Kidney capillary endothelial cell (primary cell): ENCODE measurements around the gene FOXR1.

Experiments
- DNase-seq: peaks from one replicate; pipeline ENCODE4 v3.0.0-alpha.2; 2018; ENCODE audit warnings: low spot score

FOXR1 gene, protein sequence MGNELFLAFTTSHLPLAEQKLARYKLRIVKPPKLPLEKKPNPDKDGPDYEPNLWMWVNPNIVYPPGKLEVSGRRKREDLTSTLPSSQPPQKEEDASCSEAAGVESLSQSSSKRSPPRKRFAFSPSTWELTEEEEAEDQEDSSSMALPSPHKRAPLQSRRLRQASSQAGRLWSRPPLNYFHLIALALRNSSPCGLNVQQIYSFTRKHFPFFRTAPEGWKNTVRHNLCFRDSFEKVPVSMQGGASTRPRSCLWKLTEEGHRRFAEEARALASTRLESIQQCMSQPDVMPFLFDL

GRCh38 chr11:118971646-118972045, at the start of gene FOXR1:
Gene FOXR1 (plus strand): TSS chr11:118971761. CDS start chr11:118971932, 171 bp downstream.
- DNase-seq, result no peak

GRCh38 chr11:118921929-118922744, 49.4 kb upstream of the FOXR1 start:
- DNase-seq, result no peak

DNA sequence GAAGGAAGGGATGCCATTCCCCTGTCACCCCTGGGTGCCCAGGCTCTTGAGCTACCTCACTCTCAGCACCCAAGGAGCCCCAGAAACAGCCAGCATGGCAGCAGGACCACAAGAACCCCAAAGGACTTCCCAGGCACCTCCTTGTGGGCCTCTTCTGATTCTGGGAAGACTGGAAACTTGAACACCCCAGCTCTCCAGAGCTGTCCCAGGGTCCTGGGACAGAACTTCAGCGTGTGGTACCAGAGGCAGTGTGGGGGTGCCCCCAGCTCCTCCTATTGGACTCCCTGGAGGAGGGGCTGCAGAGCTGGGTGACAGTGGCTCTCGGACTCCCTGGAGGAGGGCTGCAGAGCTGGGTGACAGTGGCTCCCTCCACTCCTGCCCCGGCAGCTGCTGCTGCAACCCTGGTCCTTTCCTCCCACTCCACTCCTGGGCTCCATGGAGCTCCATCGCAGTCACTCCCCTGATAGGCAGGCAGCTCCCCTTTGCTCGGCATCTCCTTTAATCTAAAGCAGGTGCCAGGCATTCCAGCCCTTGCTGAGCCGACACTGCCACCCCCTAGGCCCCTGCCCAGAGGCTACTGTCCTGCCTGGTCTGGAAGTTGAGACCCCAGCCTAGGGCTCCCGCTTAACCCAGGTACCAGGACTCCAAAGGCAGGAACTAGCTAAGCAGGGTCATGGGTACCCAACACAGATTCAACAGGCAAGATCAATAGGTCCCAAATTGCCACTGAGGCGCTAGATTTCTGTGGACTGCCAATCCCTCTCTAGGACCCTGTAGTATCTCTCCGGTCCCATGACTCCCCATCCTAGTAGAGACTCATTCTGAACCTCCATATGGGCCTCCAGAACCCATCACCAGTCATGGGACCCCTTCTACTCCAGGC, 48.6 kb upstream of the FOXR1 start:
- DNase-seq, result no peak

GRCh38 chr11:118923721-118924587, 47.6 kb upstream of the FOXR1 start:
- peak; percentile 43 for DNase-seq

GRCh38 chr11:118924591-118925585, 46.7 kb upstream of the FOXR1 start:
- peak; percentile 48 for DNase-seq

- DNase-seq, result no peak
These were observed 43.9 kb upstream of the FOXR1 start for GRCh38 chr11:118927554-118928100.

DNA sequence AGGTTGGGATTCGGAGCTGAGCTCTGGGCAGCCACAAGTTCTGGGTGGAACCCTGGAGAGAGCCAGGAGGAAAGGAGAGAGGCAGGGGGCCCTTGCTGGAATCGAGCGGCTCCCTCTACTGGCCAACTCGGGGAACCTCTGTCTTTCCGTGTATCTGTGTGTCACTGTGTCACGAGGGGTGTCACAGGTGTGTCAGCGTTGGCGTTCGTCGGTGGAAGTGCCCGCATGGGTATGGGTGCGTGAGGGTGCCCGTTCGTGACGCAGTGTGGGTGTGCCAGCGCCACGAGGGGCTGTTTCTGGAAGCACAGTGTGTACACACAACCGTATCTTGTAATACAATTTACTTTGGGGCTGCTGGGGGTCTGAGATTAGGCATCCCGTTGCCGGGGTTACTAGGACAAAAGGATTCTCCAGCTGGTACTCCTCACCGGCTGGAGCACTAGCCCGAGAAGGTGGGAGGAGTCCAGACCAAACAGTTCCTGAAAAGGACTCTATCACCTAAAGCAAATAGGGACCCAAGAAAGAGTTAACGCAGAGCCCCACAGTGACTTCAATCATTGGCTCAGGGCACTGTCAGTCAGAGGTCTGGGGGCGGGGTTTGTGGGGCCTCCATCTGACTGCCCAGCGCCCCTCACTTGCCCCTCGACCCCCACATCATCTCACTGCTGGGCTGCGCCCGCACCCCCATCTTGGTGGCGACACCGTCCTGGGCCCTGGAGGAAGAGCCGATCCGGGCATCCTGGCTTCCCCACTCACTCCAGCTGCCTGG, 43.3 kb upstream of the FOXR1 start:
- peak; percentile 86 for DNase-seq

DNA sequence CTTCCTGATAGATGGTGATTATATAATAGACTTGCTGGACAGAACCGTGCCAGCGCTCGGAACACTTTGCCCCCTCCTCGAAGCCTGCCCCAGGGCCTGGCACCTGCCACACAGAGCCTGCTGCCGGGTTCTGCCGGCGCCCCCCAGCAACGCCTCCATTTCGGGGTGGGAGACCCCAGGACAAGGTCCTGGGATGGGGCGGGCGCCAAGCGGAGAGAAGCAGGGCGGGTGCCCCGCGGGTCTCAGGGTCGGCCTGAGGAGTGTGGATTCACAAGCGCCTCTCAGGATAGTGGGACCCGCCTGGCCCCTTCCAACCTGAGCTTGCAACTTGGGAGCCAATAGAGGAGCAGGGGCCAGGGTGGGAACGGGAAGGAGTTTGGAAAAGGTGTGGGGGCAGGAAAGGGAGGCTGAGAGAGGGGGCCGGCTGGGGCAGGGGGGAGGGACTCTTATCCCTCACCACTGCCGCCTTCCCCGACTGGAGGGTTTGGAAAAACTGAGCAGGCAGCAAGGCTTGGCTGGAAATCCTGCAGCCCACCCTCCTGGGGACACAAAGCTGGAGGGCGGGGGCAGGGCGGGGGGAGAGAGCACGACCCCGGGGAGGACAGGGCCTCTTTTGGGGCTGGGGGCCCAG, 42.6 kb upstream of the FOXR1 start:
- DNase-seq, result peak; percentile 56

- DNase-seq, result peak; percentile 55
These were observed 42.0 kb upstream of the FOXR1 start for GRCh38 chr11:118929501-118930093.

- DNase-seq, result no peak
These were observed 41.4 kb upstream of the FOXR1 start for GRCh38 chr11:118930094-118930712.

GRCh38 chr11:118931571-118931970, 40.0 kb upstream of the FOXR1 start:
- no peak for DNase-seq

GRCh38 chr11:118933486-118933885, 38.1 kb upstream of the FOXR1 start:
- DNase-seq, result peak; percentile 44

GRCh38 chr11:118935376-118935775, 36.2 kb upstream of the FOXR1 start:
- DNase-seq, result no peak

- peak; percentile 69 for DNase-seq
These were observed 32.8 kb upstream of the FOXR1 start for GRCh38 chr11:118938491-118939403.

DNA sequence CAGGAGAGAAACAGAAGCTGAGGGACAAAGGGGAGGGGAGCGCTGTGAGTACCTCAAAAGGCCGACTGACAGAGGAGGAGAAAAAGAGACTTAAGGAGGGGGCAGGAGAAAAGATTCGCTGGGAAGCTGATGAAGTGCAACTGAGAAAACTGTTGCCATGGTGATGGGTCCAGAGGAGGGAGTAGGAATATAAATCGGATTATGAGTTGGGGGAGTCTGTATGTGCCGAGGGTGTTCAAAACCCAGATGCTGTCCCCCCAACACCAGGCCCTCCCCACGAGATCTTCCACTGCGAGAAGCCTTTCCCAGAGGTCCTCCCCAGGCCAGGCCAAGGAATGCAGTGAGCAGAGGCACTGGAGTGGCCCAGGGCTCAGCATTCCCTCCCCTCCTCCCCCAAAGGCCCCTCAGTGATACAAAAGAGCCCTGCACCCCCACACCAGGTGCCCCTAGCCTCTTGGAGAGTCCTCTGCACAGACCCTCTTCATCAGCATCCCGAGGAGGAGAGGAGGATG, 32.1 kb upstream of the FOXR1 start:
- no peak for DNase-seq

DNA sequence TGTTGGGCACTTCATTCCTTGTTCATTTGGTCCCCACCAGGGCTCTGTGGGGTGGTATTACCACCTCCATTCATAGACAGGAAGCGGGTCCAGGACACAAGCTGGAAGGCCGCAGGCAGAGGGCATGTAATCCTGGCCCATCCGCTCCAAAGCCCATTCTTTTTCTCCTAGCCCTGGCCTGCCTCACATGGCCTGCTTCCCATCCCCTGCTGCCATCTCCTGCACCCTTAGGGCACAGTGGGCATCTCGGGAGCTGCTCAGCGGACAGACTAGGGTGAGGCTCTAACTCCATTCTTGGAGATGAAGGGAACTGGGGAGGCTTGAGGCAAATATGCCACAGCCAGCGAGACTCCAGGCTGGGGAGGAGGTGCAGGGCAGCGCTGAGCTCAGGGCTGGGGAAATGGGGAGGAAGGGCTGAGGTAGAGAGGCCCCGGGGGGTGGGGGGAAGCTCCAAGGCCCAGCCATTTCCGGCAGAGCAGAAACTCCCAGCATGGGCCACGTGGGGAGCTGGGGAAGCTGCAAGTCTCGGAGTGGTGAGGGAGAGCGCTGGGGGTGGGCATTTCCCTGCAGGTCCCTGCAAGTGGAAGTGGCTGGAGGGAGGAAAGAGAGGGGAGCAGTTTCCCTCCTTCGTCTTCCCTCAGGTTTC, 31.5 kb upstream of the FOXR1 start:
- no peak for DNase-seq
